MM.1S (cell line): ENCODE data around the gene ERICH6.

Experiments
- CTCF ChIP-seq: fragments of 300-600 bp; sonication (generic); IDR thresholded peaks from 2 replicates; pipeline ENCODE4 v1.5.1; 2016; ENCODE audit warnings: antibody characterized with exemption, low read length, mixed read lengths
- EZH2phosphoT487 ChIP-seq: fragments of 300-600 bp; sonication (generic); IDR thresholded peaks from 2 replicates; pipeline ENCODE4 v1.6.1; 2018; ENCODE audit warnings: antibody characterized with exemption, low read length

- TF ChIP-seq CTCF = no peak
- no peak for TF ChIP-seq EZH2phosphoT487
These were observed 47.4 kb downstream of the ERICH6 start for GRCh38 chr3:150656316-150656715.
